Common myeloid progenitor, CD34-positive (primary cell): ENCODE data around the gene IPO9. TPM values are rescaled to one million over a fixed set of nuclear protein-coding genes. Genes with fewer than 3 reads are reported as not detected.

Experiments used
- CTCF ChIA-PET: fragments of 350-600 bp; sonication (Branson Sonifier 250); formaldehyde crosslinking; loops from one replicate; lab custom pipeline; 2021; ENCODE audit warnings: antibody characterized with exemption; lab: Charles Lee
- POLR2A ChIA-PET: fragments of 350-600 bp; sonication (Branson Sonifier 250); formaldehyde crosslinking; loops from one replicate; lab custom pipeline; 2021; ENCODE audit warnings: antibody characterized with exemption; lab: Charles Lee
- DNase-seq, 3 donors: peaks; one replicate each; pipeline versions ENCODE4 v3.0.0 to v3.0.0-alpha.2; 2013
- H3K27ac ChIP-seq, 2 experiments: 1 replicate in 1 of 2; 2 replicates in 1 of 2; pipeline ENCODE4 v1.7.0; 2013; ENCODE audit warnings: inconsistent platforms in 2 of 2, low read length in 2 of 2, mild to moderate bottlenecking in 2 of 2, low read depth in 1 of 2, moderate library complexity in 1 of 2; ENCODE audit not compliant: severe bottlenecking in 2 of 2, insufficient read depth in 1 of 2, poor library complexity in 1 of 2
- H3K27me3 ChIP-seq, 5 experiments: replicated peaks in 2 of 5; 1 replicate in 3 of 5; 2 replicates in 2 of 5; pipeline versions ENCODE4 v1.6.1 to v1.7.0; 2013; ENCODE audit warnings: low read length in 4 of 5, mild to moderate bottlenecking in 2 of 5, moderate library complexity in 2 of 5, inconsistent platforms in 1 of 5; ENCODE audit not compliant: insufficient read depth in 5 of 5, control insufficient read depth in 4 of 5
- H3K36me3 ChIP-seq, 4 experiments: 1 replicate in 2 of 4; 2 replicates in 2 of 4; pipeline versions ENCODE4 v1.6.1 to v1.7.0; 2013; ENCODE audit warnings: low read length in 3 of 4, control low read depth in 1 of 4, mild to moderate bottlenecking in 1 of 4; ENCODE audit not compliant: control insufficient read depth in 4 of 4, insufficient read depth in 4 of 4
- H3K4me1 ChIP-seq, 4 experiments: 1 replicate in 3 of 4; 2 replicates in 1 of 4; pipeline versions ENCODE4 v1.6.1 to v1.7.1; 2013; ENCODE audit warnings: low read length in 3 of 4, mild to moderate bottlenecking in 3 of 4, control low read depth in 1 of 4, inconsistent platforms in 1 of 4, moderate library complexity in 1 of 4; ENCODE audit not compliant: control insufficient read depth in 4 of 4, insufficient read depth in 4 of 4; ENCODE audit errors: control extremely low read depth in 1 of 4
- H3K4me3 ChIP-seq, 7 experiments: 1 replicate in 4 of 7; 2 replicates in 3 of 7; pipeline versions ENCODE4 v1.5.1 to v1.7.0; 2013; ENCODE audit warnings: mild to moderate bottlenecking in 7 of 7, low read length in 6 of 7, moderate library complexity in 6 of 7, inconsistent platforms in 2 of 7, low read depth in 2 of 7, control low read depth in 1 of 7; ENCODE audit not compliant: insufficient read depth in 4 of 7, control insufficient read depth in 1 of 7; ENCODE audit errors: extremely low read depth in 1 of 7
- H3K9me3 ChIP-seq, 5 experiments: 1 replicate in 4 of 5; 2 replicates in 1 of 5; pipeline versions ENCODE4 v1.6.1 to v1.7.1; 2013; ENCODE audit warnings: low read length in 4 of 5, mild to moderate bottlenecking in 2 of 5, inconsistent platforms in 1 of 5, low read depth in 1 of 5, moderate library complexity in 1 of 5; ENCODE audit not compliant: control insufficient read depth in 4 of 5, insufficient read depth in 2 of 5; ENCODE audit errors: control extremely low read depth in 1 of 5
- WGBS: methylation state at CpG from one replicate; pipeline ENCODE4 v1.1.5; 2013; ENCODE audit not compliant: insufficient coverage; 5-methylcytosine and 5-hydroxymethylcytosine counted together
- polyA plus RNA-seq: library from polyadenylated mRNA; unstranded; fragments of 120-200 nt; gene quantifications from one replicate; pipeline ENCODE4 v1.2.1, GENCODE V29; 2013

IPO9 gene
- 23.1 TPM for polyA plus RNA-seq

- WGBS: 0% methylated on average over 45 of the region's 58 CpGs
- H3K27me3 ChIP-seq: no peaks in the 10 kb centered on the region
- peaks cover 9 to 24% (median 22%) of the 10 kb centered on the region in 4 experiments for H3K4me1 ChIP-seq
- no peaks in the 10 kb centered on the region for H3K9me3 ChIP-seq
- no peaks in the 10 kb centered on the region for H3K36me3 ChIP-seq
- peak within 1 kb of the TSS; percentile 83 to 98 (median 94) for H3K4me3 ChIP-seq
- DNase-seq: peak; percentile 93 to 98 (median 96)
- peak within 1 kb of the TSS; percentile 85 to 90 for H3K27ac ChIP-seq
- POLR2A ChIA-PET: interaction anchor here (0.6 to 1.0 kb wide), 2 partner anchors 16 to 18 kb away, joined by 3 to 4 read pairs; no protein-coding TSS in a partner anchor
- CTCF ChIA-PET: interaction anchor here (0.7 to 2.5 kb wide), 15 partner anchors 8 to 278 kb away, joined by 3 to 15 read pairs (median 3); no protein-coding TSS in a partner anchor
Observed at GRCh38 chr1:201828820-201829774, at the start of gene IPO9. Gene IPO9, plus strand, starts transcription at chr1:201829157. Its CDS starts 53 bp downstream, at chr1:201829210.

- Histone ChIP-seq H3K4me1 (no peaks in the 10 kb centered on the region), H3K36me3 (peaks cover 0 to 36% (median 15%) of the 10 kb centered on the region in 4 experiments), H3K27me3 (no peaks in the 10 kb centered on the region), H3K9me3 (no peaks in the 10 kb centered on the region), H3K27ac (no peak overlapping the region), H3K4me3 (no peak overlapping the region)
- ChIA-PET POLR2A (no interaction called here), CTCF (interaction anchor here (0.9 to 5.3 kb wide), 4 partner anchors 12 to 70 kb away, joined by 4 to 32 read pairs (median 8); no protein-coding TSS in a partner anchor)
- no CpG with 5 or more reads among the region's 6 CpGs for WGBS
- no peak for DNase-seq
Observed at GRCh38 chr1:201779351-201779880, 49.5 kb upstream of the IPO9 start.

GRCh38 chr1:201780952-201781351, 48.0 kb upstream of the IPO9 start:
- H3K36me3 ChIP-seq: peaks cover 0 to 42% (median 15%) of the 10 kb centered on the region in 4 experiments
- POLR2A ChIA-PET: no interaction called here
- no peak overlapping the region for H3K4me3 ChIP-seq
- H3K9me3 ChIP-seq: no peaks in the 10 kb centered on the region
- CTCF ChIA-PET: interaction anchor here (0.9 to 5.3 kb wide), 8 partner anchors 10 to 77 kb away, joined by 3 to 32 read pairs (median 4); no protein-coding TSS in a partner anchor
- no peaks in the 10 kb centered on the region for H3K4me1 ChIP-seq
- no peak overlapping the region for H3K27ac ChIP-seq
- DNase-seq: no peak
- 92% methylated on average over 6 of the region's 6 CpGs for WGBS
- no peaks in the 10 kb centered on the region for H3K27me3 ChIP-seq

GRCh38 chr1:201781437-201781836, 47.5 kb upstream of the IPO9 start:
- H3K36me3 ChIP-seq: peaks cover 0 to 47% (median 16%) of the 10 kb centered on the region in 4 experiments
- H3K27ac ChIP-seq: no peak overlapping the region
- no CpG with 5 or more reads among the region's 1 CpG for WGBS
- POLR2A ChIA-PET: no interaction called here
- H3K4me3 ChIP-seq: no peak overlapping the region
- CTCF ChIA-PET: interaction anchor here (0.9 to 5.3 kb wide), 5 partner anchors 10 to 78 kb away, joined by 3 to 32 read pairs (median 4); no protein-coding TSS in a partner anchor
- DNase-seq: no peak
- no peaks in the 10 kb centered on the region for H3K4me1 ChIP-seq
- no peaks in the 10 kb centered on the region for H3K9me3 ChIP-seq
- H3K27me3 ChIP-seq: no peaks in the 10 kb centered on the region

GRCh38 chr1:201782353-201782752, 46.6 kb upstream of the IPO9 start:
- peaks cover 2 to 56% (median 22%) of the 10 kb centered on the region in 4 experiments for H3K36me3 ChIP-seq
- no peak overlapping the region for H3K4me3 ChIP-seq
- POLR2A ChIA-PET: no interaction called here
- no peaks in the 10 kb centered on the region for H3K9me3 ChIP-seq
- no peaks in the 10 kb centered on the region for H3K27me3 ChIP-seq
- DNase-seq: no peak
- H3K27ac ChIP-seq: no peak overlapping the region
- no peaks in the 10 kb centered on the region for H3K4me1 ChIP-seq
- CTCF ChIA-PET: interaction anchor here (1.6 to 5.3 kb wide), 2 partner anchors 9 to 12 kb away, joined by 4 to 32 read pairs; no protein-coding TSS in a partner anchor
- 98% methylated on average over 11 of the region's 12 CpGs for WGBS

GRCh38 chr1:201783058-201783457, 45.9 kb upstream of the IPO9 start:
- Histone ChIP-seq H3K4me1 (no peaks in the 10 kb centered on the region), H3K9me3 (no peaks in the 10 kb centered on the region), H3K27ac (no peak overlapping the region), H3K36me3 (peaks cover 2 to 63% (median 25%) of the 10 kb centered on the region in 4 experiments), H3K4me3 (no peak overlapping the region), H3K27me3 (no peaks in the 10 kb centered on the region)
- WGBS: 100% methylated on average over 1 of the region's 2 CpGs
- ChIA-PET CTCF (interaction anchor here (1.1 to 14.4 kb wide), 3 partner anchors 10 to 224 kb away, joined by 3 to 350 read pairs (median 8); no protein-coding TSS in a partner anchor), POLR2A (no interaction called here)
- DNase-seq: no peak
